HG03520 (cell line): ENCODE measurements around the gene MARCHF3.
"Not testable (repeated sequence)": the region's sequence is repeated elsewhere in the genome, so short reads cannot be mapped to it uniquely, and the experiment has no call there.

ENCODE experiments used
- ATAC-seq: cut with Tn5 transposase; IDR thresholded peaks from one replicate; pipeline ENCODE4 v1.9.1; 2021; ENCODE audit warnings: mild to moderate bottlenecking, moderate library complexity; ENCODE audit not compliant: unreplicated experiment

The MARCHF3 gene

GRCh38 chr5:127030259-127031146 lies at the start of gene MARCHF3:
Gene MARCHF3, minus strand, starts transcription at chr5:127030558. Its CDS starts 112,387 bp downstream, at chr5:126918171.
- peak; percentile 97 for ATAC-seq

- no peak for ATAC-seq
Observed at GRCh38 chr5:127079994-127080491, 49.7 kb upstream of the MARCHF3 start.

- no peak for ATAC-seq
Observed at GRCh38 chr5:127077366-127077765, 47.0 kb upstream of the MARCHF3 start.

GRCh38 chr5:127076315-127077129 lies 46.2 kb upstream of the MARCHF3 start:
- no peak for ATAC-seq

DNA sequence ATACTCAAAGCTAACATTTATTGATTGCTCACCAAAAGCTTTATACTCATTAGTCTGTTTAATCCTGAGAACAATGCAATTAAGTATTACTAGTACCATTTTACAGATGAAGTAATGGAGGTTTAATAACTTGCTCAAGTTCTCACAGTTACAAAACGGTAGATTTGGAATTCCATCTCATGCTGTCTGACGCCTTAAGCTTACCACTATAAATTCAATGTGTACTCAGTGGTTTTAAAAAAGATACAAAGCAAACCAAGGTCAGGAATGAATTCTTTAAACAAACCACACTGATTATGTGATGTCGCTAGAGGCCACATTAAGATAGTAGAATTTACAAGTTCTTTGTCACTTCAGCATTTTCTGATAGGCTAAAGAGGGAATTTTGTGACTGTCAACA lies 44.1 kb upstream of the MARCHF3 start:
- no peak for ATAC-seq

DNA sequence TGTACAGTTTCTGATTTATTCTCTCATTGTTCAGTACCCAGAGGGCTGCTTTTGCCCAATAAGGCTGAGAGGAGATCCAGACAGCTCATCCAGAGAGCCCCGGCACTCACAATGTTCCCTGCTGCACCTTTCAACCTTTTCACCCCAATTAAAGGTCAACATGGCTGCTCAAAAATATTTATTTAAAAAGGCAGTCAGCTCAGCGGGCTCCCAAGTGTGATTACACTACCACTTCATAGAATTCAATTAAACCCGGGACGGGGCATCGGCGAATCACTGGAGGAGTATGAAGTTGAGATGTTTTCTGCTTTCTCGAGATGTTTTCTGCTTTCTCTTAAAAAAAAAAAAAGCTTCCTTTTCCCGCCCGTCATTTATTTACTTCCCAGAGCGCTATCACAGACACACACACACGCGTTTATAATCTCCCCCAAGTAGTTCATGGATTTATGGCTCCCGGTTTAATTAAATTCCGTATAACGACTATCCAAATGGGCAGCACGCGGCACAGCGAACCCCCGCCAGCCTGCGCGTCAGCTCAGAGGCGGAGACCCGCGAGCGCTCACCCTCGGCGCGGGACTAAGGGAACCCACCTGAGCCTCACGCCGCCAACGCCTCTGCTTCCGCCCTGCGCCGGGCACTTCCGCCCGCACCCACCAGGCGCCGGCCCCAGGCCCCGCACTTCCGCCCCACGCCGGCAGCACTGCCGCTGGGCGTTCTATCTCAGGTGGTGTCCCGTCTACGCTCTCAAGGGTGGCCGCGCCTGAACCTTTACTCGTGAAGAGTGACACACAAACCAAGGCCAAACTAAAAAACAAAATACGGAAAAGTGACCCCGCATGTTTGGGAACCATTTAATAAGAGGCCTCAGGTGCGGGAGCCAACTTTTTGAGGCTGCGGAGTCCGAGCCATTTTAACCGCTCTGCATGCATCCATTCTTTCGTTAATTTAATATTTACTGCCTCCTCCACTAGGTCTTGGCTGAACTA lies 42.8 kb upstream of the MARCHF3 start, which contains the start of gene C5orf63:
TSS of gene C5orf63 (minus strand) at position 642 of the 986 bp plus-strand sequence. CDS start 14,507 bp downstream, outside the sequence.
- ATAC-seq: peak; percentile 92

- no peak for ATAC-seq
Observed at GRCh38 chr5:127070243-127070642, 39.9 kb upstream of the MARCHF3 start.

- no peak for ATAC-seq
Observed at GRCh38 chr5:127068493-127069214, 38.3 kb upstream of the MARCHF3 start.

GRCh38 chr5:127066721-127067120 lies 36.4 kb upstream of the MARCHF3 start:
- no peak for ATAC-seq

DNA sequence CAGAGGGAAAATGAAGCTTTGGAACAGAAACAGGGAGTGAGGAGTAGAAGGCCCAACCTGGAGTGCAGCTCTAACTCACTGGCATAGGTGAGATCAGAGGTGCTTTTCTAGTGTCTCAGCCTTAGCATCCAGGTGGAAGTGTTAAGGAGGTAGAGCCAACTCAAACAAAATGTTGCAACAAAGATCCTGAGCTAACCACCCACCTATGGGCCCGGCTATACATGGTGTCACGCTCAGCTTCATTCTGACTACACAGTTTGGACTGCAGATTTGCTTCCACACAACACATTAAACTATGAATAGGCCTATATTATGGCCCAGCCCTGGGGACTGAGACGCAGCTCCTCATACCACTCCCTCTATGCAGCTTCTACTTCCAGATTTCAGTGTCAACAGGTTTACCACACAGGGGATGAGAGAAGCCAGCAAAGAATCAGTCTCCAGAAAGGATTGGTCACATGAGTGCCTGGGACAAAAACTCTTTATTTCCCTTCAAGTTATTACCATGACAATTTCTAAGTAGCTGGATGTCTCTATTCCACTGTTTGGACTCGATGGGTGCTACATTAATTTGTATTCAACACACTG lies 34.0 kb upstream of the MARCHF3 start:
- no peak for ATAC-seq

DNA sequence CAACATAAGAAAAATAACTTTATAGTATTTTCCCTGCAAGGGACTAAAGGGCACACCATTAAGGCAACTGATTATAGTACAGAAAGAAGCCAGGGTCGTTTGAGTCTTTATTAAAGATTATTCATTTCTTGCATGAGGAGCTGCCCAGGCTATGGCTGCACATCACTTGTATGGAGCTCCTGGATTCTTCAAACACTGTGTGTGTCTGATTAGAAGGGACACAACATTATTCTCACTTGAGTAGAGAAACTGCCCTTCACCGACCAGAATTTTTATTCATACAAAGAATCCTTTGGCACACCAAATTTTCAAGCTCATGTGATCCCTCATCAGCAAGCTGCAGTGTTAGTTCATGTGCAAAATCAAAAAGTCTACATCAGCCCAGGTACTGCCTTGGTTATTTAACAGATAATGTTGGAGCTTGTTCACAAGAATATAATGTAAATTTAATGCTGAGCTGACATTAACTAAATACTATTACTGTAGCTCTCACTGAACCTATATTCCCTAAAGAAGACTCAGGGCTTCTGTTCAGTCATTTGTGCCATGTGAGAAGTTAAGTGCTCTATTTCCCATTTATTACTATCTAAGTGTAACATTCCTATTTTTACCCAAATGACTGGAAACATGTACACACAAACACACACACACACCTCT lies 33.0 kb upstream of the MARCHF3 start:
- ATAC-seq: no peak

DNA sequence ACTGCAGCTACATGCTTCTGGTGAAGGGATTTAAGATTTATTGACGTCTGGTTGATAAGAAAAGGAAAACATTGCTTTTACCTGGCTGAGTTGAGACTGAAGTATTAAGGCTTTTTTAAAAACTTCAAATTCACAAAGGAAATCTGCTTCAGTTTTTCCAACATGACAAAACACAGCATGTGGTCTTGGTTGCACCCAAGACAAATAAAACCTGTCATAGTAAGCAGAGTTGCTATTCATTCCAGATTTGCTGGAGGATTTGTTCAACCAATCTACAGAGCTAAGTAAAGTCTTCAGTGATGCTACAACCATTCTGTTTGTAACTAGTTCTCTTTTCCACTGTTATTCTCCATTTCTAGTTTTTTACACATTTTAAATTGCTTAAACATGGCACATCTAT lies 31.6 kb upstream of the MARCHF3 start:
- ATAC-seq: no peak

GRCh38 chr5:127061537-127061936 lies 31.2 kb upstream of the MARCHF3 start:
- ATAC-seq: no peak

- no peak for ATAC-seq
Observed at GRCh38 chr5:127060470-127060985, 30.2 kb upstream of the MARCHF3 start.

DNA sequence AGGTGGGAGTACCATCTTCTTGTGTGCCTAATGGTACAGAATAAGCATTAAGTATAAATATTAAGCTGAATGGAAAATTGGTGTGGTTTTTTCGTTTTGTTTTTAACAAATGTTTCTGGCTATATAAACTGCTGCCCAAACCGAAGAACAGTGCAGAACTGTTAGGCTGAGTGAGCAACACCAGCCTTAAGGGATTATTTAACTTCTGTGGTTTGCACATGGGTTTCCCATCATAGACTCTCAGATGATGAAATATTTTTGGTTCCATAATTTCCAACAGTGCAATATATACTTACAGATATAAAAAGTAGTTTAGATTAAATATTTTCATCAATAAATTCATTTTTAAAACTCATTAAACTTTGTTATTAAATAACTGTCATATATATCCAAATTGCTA lies 26.5 kb upstream of the MARCHF3 start:
- no peak for ATAC-seq

DNA sequence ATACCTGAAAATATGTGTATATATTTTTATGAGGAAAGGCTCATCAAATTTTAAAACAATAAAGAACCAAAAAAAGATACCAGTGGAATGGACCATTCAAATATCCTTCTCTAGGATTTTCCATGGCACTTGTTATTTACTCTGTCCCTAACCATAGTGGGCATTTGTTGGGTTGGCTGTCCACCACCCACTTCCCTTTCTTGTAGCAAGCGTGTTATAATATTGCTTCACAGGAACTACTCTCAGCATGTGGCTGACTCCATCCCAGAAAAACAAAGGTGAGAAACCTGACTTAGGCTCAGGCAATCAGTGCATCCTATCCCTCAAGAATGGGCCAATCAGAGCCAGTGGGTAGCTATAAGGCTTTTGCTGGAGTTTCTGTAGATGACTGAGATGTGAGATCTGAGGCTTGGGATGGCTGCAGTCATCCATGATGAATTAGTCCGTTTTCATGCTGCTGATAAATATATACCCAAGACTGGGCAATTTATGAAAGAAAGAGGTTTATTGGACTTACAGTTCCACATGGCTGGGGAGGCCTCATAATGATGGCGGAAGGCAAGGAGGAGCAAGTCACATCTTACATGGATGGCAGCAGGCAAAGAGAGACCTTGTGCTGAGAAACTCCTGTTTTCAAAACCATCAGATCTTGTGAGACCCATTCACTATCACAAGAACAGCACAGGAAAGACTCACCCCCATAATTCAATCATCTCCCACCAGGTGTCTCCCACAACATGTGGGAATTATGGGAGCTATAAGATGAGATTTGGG lies 25.7 kb upstream of the MARCHF3 start:
- ATAC-seq: no peak

DNA sequence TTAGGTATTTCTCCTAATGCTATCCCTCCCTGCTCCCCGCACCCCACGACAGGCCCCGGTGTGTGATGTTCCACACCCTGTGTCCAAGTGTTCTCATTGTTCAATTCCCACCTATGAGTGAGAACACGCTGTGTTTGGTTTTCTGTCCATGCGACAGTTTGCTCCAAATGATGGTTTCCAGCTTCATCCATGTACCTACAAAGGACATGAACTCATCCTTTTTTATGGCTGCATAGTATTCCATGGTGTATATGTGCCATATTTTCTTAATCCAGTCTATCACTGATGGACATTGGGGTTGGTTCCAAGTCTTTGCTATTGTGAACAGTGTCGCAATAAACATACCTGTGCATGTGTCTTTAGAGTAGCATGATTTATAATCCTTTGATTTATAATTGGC lies 23.2 kb upstream of the MARCHF3 start:
- not testable (repeated sequence) for ATAC-seq

- no peak for ATAC-seq
Observed at GRCh38 chr5:127053049-127053448, 22.7 kb upstream of the MARCHF3 start.
